HepG2 (cell line): ENCODE data around the gene FAAP100. TPM values are rescaled to one million over a fixed set of nuclear protein-coding genes. Genes with fewer than 3 reads are reported as not detected.

Source experiments
- GMEB1 ChIP-seq: sonication (generic); formaldehyde crosslinking; IDR thresholded peaks from 2 replicates; pipeline ENCODE4 v1.5.1; 2020; ENCODE audit warnings: missing genetic modification reagents, mild to moderate bottlenecking, borderline replicate concordance
- IKZF4 ChIP-seq: sonication (generic); formaldehyde crosslinking; IDR thresholded peaks from 2 replicates; pipeline ENCODE4 v1.5.1; 2020; ENCODE audit warnings: borderline replicate concordance, mild to moderate bottlenecking, low read depth, missing genetic modification reagents; ENCODE audit errors: not compliant biosample characterization
- KDM4B ChIP-seq: sonication (generic); formaldehyde crosslinking; IDR thresholded peaks from 2 replicates; pipeline ENCODE4 v1.4.0; 2020; ENCODE audit warnings: missing genetic modification reagents
- PAX8 ChIP-seq: sonication (generic); formaldehyde crosslinking; IDR thresholded peaks from 2 replicates; pipeline ENCODE4 v1.8.0; 2022; ENCODE audit warnings: mild to moderate bottlenecking, missing genetic modification reagents, borderline replicate concordance
- PTBP1 ChIP-seq: fragments of 200-400 bp; formaldehyde crosslinking; IDR thresholded peaks from 2 replicates; pipeline ENCODE4 v1.6.1; 2018; ENCODE audit warnings: low read length, low read depth; ENCODE audit not compliant: poor library complexity, severe bottlenecking
- RFXAP ChIP-seq: sonication (generic); formaldehyde crosslinking; IDR thresholded peaks from 2 replicates; pipeline ENCODE4 v1.4.0; 2020; ENCODE audit warnings: missing genetic modification reagents, borderline replicate concordance
- SMARCC2 ChIP-seq: fragments of 450-650 bp; IDR thresholded peaks from 2 replicates; pipeline ENCODE4 v1.6.1; 2017; ENCODE audit warnings: antibody characterized with exemption, mild to moderate bottlenecking
- ZNF616 ChIP-seq: sonication (generic); formaldehyde crosslinking; IDR thresholded peaks from 2 replicates; pipeline ENCODE4 v1.5.0; 2020; ENCODE audit warnings: low read depth, mild to moderate bottlenecking, missing genetic modification reagents
- ZNF7 ChIP-seq: IDR thresholded peaks from 2 replicates; pipeline ENCODE4 v1.6.1; 2016; ENCODE audit warnings: missing biosample characterization, missing genetic modification reagents
- polyA plus RNA-seq, 8 experiments: library from polyadenylated mRNA; depleted of rRNA in 3 of 8; stranded (reverse) in 7 of 8; unstranded in 1 of 8; fragments of >200 nt; fragmentation: Illumina TruSeq in 4 of 8; extraction: Trizol in 4 of 8; gene quantifications; 2 replicates each; pipeline versions ENCODE4 v1.2.1 to v1.2.3, GENCODE V29; 2011 to 2016; ENCODE audit warnings: low read depth in 4 of 8, missing spikeins in 1 of 8, mixed read lengths in 1 of 8; ENCODE audit not compliant: insufficient read depth in 1 of 8
- total RNA-seq, 5 experiments: library from RNA; depleted of rRNA; stranded (reverse); fragments of >200 nt; fragmentation: Illumina TruSeq; extraction: Trizol; gene quantifications; 2 replicates each; pipeline ENCODE4 v1.2.3, GENCODE V29; 2016; ENCODE audit warnings: low read depth in 1 of 5
- TF ChIP-seq, protein P1 (sequence below): sonication (generic); formaldehyde crosslinking; IDR thresholded peaks from 2 replicates; pipeline ENCODE4 v1.4.0; 2020; ENCODE audit warnings: missing genetic modification reagents, borderline replicate concordance
- TF ChIP-seq, protein P2 (sequence below): sonication (generic); formaldehyde crosslinking; IDR thresholded peaks from 2 replicates; pipeline ENCODE4 v1.4.0; 2020; ENCODE audit warnings: missing genetic modification reagents
- TF ChIP-seq, protein P3 (sequence below): conservative IDR thresholded peaks from 2 replicates; pipeline ENCODE4 v1.6.1; 2018; ENCODE audit warnings: missing genetic modification reagents
- TF ChIP-seq, protein P4 (sequence below): IDR thresholded peaks from 2 replicates; pipeline ENCODE4 v1.6.1; 2016; ENCODE audit warnings: low read depth

Gene FAAP100
- total and polyA plus RNA-seq, 2 of the 13 experiments (the other 11 are each of a cell fraction or from before 2014, with no cell fraction given), result 7.6 to 20.8 TPM

- TF ChIP-seq SMARCC2, result no peak
- TF ChIP-seq, protein P1, sequence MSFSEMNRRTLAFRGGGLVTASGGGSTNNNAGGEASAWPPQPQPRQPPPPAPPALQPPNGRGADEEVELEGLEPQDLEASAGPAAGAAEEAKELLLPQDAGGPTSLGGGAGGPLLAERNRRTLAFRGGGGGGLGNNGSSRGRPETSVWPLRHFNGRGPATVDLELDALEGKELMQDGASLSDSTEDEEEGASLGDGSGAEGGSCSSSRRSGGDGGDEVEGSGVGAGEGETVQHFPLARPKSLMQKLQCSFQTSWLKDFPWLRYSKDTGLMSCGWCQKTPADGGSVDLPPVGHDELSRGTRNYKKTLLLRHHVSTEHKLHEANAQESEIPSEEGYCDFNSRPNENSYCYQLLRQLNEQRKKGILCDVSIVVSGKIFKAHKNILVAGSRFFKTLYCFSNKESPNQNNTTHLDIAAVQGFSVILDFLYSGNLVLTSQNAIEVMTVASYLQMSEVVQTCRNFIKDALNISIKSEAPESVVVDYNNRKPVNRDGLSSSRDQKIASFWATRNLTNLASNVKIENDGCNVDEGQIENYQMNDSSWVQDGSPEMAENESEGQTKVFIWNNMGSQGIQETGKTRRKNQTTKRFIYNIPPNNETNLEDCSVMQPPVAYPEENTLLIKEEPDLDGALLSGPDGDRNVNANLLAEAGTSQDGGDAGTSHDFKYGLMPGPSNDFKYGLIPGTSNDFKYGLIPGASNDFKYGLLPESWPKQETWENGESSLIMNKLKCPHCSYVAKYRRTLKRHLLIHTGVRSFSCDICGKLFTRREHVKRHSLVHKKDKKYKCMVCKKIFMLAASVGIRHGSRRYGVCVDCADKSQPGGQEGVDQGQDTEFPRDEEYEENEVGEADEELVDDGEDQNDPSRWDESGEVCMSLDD (CRISPR knock-in tag), result peak; percentile 67; the same call in 1 of the 2 replicates
- TF ChIP-seq, protein P2, sequence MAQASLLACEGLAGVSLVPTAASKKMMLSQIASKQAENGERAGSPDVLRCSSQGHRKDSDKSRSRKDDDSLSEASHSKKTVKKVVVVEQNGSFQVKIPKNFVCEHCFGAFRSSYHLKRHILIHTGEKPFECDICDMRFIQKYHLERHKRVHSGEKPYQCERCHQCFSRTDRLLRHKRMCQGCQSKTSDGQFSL (CRISPR knock-in tag), result no peak
- TF ChIP-seq, protein P3, sequence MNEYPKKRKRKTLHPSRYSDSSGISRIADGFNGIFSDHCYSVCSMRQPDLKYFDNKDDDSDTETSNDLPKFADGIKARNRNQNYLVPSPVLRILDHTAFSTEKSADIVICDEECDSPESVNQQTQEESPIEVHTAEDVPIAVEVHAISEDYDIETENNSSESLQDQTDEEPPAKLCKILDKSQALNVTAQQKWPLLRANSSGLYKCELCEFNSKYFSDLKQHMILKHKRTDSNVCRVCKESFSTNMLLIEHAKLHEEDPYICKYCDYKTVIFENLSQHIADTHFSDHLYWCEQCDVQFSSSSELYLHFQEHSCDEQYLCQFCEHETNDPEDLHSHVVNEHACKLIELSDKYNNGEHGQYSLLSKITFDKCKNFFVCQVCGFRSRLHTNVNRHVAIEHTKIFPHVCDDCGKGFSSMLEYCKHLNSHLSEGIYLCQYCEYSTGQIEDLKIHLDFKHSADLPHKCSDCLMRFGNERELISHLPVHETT (CRISPR knock-in tag), result peak; percentile 99
- no peak for TF ChIP-seq PAX8 (CRISPR knock-in tag)
- no peak for TF ChIP-seq ZNF616 (CRISPR knock-in tag)
- TF ChIP-seq, protein P4, sequence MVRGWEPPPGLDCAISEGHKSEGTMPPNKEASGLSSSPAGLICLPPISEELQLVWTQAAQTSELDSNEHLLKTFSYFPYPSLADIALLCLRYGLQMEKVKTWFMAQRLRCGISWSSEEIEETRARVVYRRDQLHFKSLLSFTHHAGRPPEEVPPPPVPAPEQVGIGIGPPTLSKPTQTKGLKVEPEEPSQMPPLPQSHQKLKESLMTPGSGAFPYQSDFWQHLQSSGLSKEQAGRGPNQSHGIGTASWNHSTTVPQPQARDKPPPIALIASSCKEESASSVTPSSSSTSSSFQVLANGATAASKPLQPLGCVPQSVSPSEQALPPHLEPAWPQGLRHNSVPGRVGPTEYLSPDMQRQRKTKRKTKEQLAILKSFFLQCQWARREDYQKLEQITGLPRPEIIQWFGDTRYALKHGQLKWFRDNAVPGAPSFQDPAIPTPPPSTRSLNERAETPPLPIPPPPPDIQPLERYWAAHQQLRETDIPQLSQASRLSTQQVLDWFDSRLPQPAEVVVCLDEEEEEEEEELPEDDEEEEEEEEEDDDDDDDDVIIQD (CRISPR knock-in tag), result no peak
- TF ChIP-seq KDM4B (CRISPR knock-in tag), result no peak
- TF ChIP-seq ZNF7 (CRISPR knock-in tag), result no peak
- TF ChIP-seq IKZF4 (CRISPR knock-in tag), result peak; percentile 54
- no peak for TF ChIP-seq PTBP1
- TF ChIP-seq RFXAP (CRISPR knock-in tag), result no peak
- peak; percentile 17; the same call in 1 of the 2 replicates for TF ChIP-seq GMEB1 (CRISPR knock-in tag)
These were observed 37.2 kb downstream of the FAAP100 start (continued) for GRCh38 chr17:81514739-81515529.
